Diencephalon (tissue), 1 donor: ENCODE results near the gene LRIF1. TPM values are rescaled to one million over a fixed set of nuclear protein-coding genes. Genes with fewer than 3 reads are reported as not detected.

Experiments
- total RNA-seq: library from RNA; depleted of rRNA; stranded (reverse); fragments of >200 nt; gene quantifications from one replicate; pipeline ENCODE4 v1.2.3, GENCODE V29; 2014

Gene LRIF1
- 18.9 TPM for total RNA-seq

DNA sequence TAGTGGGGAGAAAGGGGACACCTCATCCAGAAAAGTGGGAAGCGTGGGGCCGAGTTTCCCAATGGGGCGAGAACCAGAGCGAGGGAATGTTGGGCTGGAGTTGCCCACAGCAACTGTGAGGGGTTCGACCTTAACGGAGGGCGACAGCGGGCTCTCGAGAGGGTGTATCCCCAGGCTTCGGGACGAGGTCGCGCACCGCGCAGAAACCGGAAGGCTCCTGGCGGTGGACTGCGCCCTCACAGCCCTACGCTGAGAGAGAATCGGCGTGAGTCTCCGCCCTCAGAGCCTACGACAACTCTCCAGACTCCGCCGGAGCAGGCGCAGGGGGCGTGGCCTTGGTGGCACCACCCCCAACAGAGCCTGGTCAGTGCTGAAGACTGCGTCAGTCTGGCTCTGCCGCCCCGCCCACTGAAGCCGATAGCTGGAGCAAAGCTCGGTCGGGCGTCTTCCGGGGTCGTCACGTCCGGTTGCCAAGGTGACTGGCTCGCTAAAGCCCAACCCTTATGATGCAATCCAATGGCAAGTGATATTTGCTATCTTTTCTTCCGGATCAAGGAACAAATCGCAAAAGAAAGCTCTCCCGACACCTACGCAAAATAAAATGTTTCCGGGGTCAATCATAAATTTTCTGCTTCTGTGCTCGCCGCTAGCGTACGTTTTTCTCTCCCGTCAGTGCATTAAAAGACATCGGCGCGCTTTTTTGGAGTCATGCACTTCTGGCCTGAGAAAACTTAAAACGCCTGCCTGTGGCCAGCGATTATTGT, at the start of gene LRIF1:
TSS of gene LRIF1 (minus strand) at position 232 of the 764 bp plus-strand sequence. CDS start 234 bp downstream, outside the sequence.

Other genes with a start within 250 kb of the LRIF1 start
- gene CD53, start 90.8 kb downstream of the LRIF1 start, total RNA-seq, result 17.1 TPM
- gene DRAM2, start 176.2 kb upstream of the LRIF1 start, total RNA-seq, result 51.2 TPM
- 56.5 TPM for gene CEPT1, start 176.3 kb upstream of the LRIF1 start, total RNA-seq
- 2.3 TPM for gene DENND2D, start 236.7 kb upstream of the LRIF1 start, total RNA-seq